Measurements from ENCODE around the gene GAB4.
"Not testable (repeated sequence)": the region's sequence is repeated elsewhere in the genome, so short reads cannot be mapped to it uniquely, and the experiment has no call there.

Gene GAB4, protein sequence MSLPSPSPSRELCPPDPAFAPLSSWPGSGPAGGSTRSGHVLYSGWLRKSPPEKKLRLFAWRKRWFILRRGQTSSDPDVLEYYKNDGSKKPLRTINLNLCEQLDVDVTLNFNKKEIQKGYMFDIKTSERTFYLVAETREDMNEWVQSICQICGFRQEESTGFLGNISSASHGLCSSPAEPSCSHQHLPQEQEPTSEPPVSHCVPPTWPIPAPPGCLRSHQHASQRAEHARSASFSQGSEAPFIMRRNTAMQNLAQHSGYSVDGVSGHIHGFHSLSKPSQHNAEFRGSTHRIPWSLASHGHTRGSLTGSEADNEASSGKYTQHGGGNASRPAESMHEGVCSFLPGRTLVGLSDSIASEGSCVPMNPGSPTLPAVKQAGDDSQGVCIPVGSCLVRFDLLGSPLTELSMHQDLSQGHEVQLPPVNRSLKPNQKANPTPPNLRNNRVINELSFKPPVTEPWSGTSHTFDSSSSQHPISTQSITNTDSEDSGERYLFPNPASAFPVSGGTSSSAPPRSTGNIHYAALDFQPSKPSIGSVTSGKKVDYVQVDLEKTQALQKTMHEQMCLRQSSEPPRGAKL

DNA sequence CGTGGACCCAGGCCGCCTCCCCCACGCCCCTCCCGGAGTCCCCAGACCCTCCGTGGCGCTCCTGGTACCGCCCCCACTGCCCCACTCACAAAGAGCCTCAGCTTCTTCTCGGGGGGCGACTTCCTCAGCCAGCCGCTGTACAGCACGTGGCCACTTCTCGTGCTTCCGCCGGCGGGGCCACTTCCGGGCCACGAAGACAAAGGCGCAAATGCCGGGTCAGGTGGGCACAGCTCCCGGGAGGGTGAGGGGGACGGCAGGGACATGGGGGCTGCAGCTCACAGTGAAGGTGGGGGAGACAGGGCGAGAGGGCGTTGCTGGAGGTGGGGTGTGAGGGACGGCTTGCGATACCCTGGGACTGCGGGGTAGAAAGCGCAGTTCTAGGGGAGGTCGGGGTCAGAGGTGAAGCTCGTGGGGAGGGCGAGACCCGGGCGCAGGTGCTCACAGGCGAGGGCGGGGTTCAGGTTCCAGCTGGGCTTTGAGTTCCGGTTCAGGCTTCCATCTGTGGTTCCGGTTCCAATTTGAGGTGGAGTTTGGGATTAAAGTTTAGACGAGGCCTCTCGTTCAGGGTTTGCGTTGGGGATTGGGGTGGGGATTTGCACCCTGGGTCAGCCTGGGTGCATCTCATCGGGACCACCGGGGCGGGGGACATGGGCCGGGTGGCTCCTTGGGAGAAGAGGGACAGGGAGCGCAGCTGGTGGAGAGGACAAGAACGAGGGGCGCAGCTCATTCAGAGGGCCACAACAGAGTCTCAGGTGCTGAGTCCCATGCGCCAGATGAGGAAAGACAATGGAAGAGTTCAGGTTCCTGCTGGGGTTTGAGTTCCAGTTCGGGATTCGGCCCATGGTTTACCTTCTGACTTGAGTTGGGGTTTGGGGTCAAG is at the start of gene GAB4:
TSS of gene GAB4 (minus strand) at position 371 of the 880 bp plus-strand sequence. CDS start at position 263, 108 bp downstream.
- DNase-seq = no peak

DNA sequence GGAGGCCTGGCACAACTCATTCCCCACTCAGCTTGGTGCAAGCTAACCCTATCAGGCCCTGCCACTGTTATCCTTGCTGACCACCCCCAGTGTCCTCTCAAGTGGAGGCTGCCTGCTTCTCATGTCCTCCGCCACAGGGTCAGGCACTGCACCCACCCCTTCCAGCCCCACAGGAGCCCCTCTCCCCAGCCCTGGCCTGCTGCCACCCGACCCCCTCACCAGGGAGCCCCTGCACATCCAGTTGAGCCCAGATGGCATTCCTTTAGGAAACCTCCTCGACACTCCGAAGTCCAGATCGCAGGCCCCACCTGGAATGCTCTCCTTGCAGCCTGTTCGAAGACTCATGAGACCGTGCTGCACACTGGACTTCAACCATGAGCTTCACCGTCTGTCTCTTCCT is 48.8 kb upstream of the GAB4 start:
- no peak for DNase-seq

DNA sequence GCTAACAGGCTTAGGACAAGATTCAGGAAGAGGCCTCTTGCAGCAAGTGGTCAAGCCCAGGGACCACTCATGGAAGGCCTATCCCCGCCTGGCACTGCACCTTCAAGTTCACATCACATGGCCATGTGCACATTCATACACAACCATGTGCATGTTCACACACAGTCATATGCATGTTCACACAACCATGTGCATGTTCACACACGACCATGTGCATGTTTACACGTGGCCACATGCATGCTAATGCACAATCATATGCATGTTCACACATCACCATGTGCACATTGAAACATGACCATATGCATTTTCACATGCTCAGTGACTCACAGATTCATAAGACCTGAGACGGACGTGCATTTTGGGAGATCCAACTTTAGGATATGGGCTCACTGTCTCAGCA is 48.0 kb upstream of the GAB4 start:
- no peak for DNase-seq

DNA sequence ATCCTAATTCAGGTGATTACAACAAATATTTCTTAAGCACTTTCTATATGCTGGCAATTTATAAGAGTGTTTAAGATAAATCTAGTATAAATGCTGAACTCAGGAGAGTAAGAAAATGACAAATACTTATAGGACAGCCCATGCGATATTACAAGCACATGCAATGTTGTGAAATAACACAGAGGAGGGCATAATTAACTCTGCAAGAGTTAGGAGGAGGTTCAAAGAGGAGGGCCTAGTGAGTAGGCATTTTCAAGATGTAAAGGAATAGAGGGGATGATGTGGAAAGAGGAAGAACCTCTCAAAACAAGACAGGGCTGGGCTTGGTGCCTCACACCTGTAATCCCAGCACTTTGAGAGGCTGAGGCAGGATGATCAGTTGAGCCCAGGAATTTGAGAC is 39.6 kb upstream of the GAB4 start:
- no peak for DNase-seq

DNA sequence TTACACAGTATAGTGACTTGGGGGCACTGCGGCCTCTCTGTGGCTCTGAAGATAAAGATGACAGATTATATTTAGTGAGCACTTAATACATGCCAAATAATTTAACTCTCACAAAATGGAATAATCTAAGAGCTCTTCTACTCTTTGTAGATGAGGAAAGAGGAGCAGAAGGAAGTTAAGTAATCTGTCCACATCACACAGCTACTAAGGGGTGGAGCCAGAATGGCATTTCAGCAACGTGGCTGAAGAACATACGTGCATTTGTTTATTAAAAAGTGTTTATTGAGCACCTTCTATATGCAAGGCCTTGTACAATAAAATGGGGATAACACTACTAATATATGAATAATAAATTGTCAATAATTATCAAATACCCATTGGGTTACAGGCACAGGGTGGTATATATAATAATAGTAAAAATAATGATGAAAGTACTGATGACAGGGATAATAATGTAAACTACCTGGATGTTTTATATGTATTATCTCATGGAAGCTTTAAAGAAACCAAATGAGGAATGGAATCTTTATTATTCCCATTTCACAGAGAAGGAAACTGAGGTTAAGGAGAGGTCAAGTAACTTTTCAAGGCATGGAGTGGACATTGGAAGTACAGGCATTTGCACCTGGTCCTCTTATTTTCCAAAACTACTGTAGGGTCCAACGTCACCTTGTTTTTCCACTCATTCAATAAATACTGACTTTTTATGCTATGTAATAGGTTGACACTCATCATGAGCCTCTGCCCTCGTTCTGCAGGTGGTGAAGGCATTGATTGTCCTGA is 38.7 kb upstream of the GAB4 start:
- no peak for DNase-seq

DNA sequence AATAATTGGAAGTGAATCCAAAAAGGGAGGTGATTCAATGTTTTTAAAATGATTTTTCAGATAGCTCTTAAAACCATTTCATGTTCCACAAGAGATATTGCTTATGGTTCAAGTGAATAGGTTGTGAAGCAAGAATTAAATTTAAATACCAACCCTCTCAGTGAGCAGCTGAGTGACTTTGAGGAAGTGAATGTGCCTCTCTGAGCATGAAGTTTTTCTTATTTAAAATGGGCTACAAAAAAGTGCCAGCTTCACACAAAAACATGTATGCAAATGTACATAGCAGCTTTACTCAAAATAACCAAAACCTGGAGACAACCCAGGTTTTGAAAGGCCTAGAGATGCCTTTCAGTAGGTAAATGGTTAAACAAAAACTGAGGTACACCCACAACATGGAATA is 35.5 kb upstream of the GAB4 start:
- no peak for DNase-seq

DNA sequence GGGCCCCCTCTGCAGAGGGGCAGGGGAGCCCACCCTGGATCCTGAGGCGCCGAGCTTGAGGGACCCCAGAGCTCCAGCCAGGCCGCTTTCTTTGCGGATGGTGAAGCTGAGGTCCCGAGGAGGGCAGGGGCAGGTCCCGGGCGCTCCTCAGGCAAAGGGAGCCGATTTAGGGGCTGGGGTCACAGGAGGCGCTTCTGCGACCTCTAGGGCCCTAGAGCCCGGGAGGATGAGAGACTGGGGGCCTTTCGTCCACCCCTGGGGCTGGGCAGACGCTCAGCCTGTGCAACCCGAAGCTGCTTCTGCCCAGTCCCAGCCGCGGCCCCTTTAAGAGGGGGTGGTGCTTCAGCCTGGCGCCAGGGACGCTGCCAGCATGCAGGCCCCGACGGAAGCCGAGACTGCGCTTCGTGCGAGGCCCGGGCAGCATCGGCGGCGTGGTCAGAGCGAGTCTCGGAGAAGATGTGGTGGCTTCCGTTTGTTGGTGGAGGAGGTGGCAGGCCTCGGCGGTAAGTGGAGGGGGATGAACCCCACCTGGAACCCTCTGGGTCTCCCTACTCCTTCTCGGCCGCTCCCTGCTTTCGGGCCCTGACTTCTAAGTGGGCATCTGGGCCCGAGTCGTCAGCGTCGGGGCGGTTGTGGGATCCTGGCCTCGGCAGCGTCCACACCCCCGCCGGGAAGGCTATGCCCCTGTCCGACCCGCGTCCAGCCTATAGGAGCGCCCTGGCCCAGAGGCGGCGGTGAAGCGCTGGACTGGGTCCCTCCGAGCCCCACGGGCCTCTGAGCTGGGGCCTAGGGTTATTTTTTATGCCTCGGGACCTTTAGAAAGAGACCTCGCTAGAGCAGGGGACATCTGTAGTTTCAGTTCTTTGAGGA is 29.1 kb upstream of the GAB4 start:
- peak; percentile 16 for DNase-seq

DNA sequence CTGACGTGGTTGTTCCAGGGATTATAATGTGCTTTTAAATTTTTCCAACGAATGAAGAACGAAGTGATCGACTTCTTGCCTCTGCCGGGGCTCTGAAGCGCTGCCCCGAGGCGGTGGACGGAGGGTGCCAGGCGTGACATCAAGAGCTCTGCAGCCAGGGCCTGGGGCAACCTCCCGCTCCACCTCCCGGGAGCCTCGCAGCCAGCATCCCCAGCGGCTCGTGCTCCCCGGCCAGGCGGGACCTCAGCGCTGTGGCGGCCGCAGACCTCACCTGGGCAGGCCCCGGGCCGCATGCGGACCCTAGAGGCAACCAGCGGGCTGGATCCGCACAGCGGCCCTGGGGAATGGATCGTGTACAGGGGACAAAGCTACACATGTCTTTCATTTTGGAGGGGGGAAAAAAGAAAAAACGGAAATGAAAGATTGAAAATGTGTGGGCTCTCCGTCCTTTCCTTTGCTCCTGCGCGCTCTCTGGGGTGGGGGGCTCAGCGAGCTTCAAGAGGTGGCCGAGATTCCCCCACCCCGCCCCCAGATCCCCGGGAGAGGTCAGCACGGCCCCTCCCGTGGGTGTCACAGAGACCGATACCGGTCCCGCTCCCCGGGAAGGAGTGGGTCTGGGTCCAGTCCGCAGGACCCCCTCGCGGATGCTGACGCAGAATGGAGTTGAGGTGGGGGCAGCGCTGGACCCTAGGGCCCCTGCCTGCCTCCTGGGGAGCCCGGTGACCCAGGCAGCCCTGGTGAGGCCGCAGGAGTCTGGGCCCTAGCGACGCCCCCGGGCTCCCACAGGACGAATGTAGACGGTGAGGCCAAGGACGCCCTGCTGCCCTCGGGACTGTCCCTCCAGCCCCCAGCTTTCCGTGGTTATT is 28.2 kb upstream of the GAB4 start:
- not testable (repeated sequence) for DNase-seq

DNA sequence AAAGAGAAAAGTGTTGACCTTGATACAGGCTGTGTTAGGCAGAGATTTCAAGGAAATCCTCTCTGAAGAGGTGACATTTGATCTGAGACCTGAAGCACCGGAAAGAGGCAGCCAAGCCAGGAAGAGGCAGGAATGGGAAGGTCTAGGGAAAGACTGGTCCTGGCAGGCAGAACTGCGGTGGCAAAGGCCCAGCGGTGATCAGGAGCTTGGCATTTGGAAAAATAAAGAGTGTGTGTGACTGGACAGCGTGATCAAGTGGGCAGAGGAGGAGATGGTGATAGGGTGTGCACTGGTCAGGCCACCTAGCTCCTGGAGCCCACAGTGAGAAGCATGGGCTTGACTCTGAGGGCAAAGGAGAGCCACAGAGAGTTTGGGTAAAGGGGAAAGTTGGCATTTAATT is 27.2 kb upstream of the GAB4 start:
- no peak for DNase-seq

DNA sequence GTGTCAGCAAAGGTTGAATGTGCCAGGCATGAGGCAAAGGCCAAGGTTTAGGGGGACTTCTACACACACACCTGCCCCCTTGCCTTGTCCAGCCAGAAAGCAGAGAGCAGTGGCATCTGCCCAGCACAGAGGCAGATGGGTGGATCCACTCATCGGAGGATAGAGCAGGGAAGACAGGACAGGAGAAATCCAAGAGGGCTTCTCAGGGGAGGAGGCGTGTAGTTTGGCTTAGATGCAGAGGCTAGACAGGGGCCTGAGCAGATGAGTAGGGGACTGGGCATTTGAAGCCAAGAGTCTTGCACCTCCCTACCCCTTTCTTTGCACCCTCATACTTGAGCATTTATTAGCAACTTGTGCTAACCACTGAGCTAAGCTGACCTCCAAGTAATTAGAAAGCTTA is 26.5 kb upstream of the GAB4 start:
- not testable (repeated sequence) for DNase-seq

DNA sequence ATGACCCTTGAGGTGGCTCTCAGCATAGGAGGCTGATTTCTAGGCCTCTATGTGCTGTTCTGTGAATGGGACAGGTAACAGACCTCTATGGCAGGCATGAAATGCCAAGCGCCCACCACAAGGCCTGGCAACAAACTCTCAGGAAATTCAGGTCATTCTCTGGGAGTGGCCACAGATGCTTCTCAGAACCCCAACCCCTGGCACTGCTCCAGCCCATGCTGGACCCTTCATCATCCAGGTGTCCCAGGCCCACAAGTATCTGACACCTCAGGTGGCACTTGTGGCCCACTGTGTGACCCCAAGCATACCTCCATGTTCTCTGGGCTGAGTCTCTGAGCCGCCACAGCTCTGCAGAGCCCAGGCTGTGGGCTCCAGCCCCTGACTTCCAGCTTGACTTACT is 24.3 kb upstream of the GAB4 start:
- not testable (repeated sequence) for DNase-seq

DNA sequence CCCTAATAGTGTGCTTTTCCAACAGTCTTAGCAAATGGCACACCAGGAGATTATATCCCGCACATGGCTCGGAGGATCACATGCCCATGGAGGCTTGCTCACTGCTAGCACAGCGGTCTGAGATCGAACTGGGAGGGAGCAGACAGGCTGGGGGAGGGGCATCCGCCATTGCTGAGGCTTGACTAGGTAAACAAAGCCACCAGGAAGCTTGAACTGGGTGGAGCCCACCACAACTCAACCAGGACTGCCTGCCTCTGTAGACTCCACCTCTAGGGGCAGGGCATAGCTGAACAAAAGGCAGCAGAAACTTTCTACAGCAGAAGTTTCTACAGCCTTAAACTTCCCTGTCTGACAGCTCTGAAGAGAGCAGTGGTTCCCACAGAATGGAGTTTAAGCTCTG is 16.4 kb upstream of the GAB4 start:
- DNase-seq = not testable (repeated sequence)

DNA sequence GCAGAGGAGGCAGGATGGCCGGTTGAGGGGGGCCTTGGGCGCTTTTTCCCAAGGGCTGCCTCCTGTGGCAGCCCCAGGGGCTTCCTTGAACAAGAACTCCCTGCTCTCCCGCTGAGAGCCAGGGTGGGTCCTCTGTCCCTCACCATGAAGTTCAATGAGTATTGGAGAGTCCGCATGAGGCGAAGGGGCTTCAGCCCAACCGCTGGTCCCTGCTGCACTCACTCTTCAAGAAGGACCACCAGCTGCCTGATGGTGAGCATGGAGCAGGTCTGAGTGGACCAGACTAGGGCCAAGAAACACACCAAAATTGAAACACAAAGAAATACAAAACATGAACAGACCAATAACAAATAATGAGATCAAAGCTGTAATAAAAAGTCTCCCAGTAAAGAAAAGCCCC is 7.5 kb upstream of the GAB4 start:
- not testable (repeated sequence) for DNase-seq

DNA sequence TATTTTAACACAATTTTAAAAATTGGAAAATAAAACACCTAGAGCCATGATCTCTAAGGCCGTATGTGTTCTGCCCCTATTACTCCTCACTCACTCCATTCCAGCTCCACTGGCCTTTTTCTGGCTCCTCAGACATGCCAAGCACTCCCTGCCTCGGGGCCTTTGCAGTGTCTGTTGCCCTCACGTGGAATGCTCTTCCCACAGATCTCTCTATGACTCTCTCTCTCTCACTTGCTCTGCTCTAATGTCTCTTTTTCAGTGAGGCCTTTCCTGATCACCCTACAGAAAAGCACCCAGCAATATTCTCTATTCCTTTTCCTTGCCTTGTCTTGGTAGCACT is 6.0 kb upstream of the GAB4 start:
- not testable (repeated sequence) for DNase-seq

DNA sequence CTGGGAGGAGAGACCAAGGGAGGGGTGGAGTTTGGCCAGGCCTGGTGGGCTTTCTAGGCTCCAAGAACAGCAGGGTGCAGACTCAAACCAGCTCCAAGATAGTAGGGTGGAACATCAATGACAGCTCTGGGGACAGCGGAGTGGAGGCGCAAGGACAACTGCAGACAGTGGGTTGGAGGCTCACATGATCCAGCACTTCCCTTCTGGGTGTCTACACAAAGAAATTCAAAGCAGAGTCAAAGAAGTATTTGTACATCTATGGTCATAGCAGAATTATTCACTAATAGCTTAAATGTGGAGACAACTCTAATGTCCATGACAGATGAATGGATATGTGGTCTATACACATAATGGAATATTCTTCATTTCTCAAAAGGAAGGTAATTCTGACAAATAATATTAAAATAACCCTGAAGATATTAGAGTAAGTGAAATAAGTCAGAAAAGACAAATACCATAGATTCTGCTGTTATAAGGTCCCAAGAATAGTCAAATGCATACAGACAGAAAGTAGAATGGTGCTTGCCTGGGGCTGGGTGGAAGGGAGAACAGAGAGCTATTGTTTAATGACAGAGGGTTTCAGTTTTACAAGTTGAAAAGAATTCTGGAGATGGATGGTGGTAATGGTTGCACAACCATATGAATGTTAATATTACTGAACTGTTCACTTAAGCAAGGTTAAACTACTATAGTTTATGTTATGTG is 5.5 kb upstream of the GAB4 start:
- no peak for DNase-seq

DNA sequence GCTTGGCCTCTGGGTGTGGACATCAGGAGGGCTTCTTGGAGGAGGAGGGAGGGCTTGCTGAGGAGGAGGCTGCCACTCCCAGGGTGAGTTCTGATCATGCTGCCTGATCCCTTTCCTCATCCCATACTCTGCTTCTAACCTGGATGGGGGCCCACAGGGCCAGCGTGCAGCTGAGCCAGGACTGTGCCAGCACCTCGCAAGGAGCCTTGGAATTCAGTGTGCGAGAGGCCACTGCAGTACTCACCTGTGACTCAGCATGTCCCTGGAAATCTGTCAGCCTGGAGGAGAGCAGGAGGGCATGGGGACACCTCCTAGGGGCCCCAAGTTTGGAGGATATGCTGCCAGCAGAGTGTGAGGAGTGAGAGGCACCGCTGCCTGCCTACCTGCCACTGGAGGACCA is 4.2 kb upstream of the GAB4 start:
- DNase-seq = no peak

DNA sequence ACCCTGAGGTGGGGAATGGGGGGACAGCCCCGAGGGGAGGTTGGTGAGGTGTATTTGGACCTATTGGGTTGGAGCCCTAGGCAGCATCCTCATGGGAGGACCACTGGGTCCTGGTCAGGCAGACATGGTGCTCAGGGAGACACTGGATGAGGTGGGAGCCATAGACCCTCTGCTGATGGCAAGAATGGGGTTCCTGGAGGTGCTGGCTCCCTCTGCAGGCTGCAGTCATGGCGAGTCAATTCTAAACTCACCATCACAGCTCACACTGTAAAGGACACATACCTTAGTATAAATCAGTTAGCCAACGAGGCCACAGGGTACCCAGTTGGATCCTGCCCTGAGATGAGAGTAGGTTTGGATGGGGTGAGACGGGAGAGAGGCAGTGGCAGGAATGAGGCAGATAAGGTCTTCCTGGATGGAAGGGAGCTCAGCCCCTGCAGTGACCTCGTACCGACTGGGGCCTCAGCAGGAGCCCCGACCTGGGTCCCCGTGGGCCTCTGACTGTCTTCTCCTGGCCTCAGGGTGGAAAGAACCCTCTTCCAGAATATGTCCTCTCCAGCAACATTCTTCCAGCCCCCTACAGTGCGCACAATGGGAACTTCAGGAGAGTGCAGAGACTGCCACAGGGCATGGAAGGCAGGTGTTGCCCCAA is 1.7 kb upstream of the GAB4 start:
- no peak for DNase-seq

DNA sequence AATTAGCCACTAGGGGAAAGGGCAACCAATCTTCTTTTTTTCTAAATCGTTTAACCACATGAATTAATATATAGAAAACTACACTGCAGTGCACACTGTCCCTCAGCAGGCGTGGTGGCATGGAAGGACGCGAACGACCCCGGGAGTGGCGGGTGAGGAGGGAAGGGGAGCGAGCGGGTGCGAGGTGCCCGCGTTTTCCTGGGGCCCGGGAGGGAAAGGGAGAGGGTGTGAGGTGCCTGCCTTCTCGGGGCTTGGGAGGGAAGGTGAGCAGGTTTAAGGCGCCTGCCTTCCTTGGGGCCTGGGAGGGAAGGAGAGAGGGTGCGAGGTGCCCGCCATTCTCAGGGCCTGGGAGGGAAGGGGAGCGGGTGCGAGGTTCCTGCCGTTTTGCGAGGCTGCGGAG is 765 bp downstream of the GAB4 start:
- DNase-seq = no peak

DNA sequence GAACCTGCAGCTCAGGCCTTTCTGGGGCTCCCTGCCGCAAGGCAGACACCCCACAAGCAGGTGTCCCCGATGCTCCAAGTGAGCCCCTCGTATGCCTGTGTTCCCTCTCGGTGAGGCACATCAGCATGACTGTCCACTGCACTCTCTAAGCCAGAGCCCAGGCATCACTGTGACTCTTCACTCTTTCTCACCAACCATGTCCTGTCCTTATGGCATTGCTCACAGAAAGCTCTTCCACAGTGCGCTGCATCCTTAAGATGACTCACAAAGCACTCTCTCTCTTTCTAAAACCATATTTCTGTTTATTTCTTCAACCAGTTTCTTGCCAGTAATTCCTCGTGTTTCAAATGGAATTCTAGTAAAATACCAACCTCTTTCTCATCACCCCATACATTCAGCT is 18.1 kb downstream of the GAB4 start:
- no peak for DNase-seq

DNA sequence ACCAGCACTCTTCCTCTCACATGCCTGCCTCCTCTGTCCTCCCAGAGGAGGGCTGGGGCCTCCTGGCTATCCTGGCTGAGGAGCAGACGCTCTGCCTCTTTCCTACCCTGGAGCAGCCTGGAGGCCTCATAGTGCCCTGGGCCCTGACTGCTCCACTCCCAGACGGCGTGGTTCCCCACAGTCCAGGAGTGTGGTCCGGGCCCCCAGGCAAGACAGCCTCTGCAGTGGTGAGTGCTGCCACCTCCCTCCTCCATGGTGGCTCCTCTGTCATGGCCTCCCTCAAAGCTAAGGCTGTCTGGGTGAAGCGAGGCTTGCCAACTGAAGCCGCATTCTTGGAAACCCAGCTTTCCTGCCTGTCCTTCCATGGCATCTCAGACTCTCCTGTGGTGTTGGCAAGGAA is 19.8 kb downstream of the GAB4 start:
- no peak for DNase-seq

All from NCI-H1105 (cell line).